GM23338 (cell line): ENCODE data around the gene MEFV.

Source experiments
- CREB1 ChIP-seq: fragments of 250-450 bp; sonication (Bioruptor Pico); IDR thresholded peaks from 2 replicates; pipeline ENCODE4 v1.5.0; 2020; ENCODE audit warnings: low read depth, mild to moderate bottlenecking, moderate library complexity
- EZH2 ChIP-seq: fragments of 200-600 bp; sonication (generic); IDR thresholded peaks from one replicate; pipeline ENCODE4 v1.8.0; 2017; ENCODE audit warnings: antibody characterized with exemption, mild to moderate bottlenecking, low read depth; ENCODE audit not compliant: unreplicated experiment
- EZH2phosphoT487 ChIP-seq: fragments of 200-600 bp; sonication (generic); IDR thresholded peaks from one replicate; pipeline ENCODE4 v1.8.1; 2018; ENCODE audit warnings: antibody characterized with exemption; ENCODE audit not compliant: unreplicated experiment
- POLR2AphosphoS5 ChIP-seq: IDR thresholded peaks from 2 replicates; pipeline ENCODE4 v1.6.1; 2016; ENCODE audit warnings: antibody characterized with exemption, low read depth
- ZNF331 ChIP-seq: fragments of 250-450 bp; sonication (Bioruptor Pico); IDR thresholded peaks from 2 replicates; pipeline ENCODE4 v1.5.0; 2020; ENCODE audit warnings: low read depth, mild to moderate bottlenecking, moderate library complexity
- TF ChIP-seq, protein P1 (sequence below), 2 experiments: fragments of 200-600 bp in 1 of 2; sonication (generic) in 1 of 2; conservative IDR thresholded peaks; 2 replicates each; pipeline versions ENCODE4 v1.5.1 to v1.6.1; 2016 to 2017; ENCODE audit warnings: antibody characterized with exemption in 2 of 2, low read depth in 2 of 2, mild to moderate bottlenecking in 2 of 2, moderate library complexity in 1 of 2
- TF ChIP-seq, protein P2 (sequence below): IDR thresholded peaks from one replicate; pipeline ENCODE4 v1.6.1; 2018; ENCODE audit warnings: antibody characterized with exemption; ENCODE audit not compliant: unreplicated experiment
- TF ChIP-seq, protein P3 (sequence below): fragments of 250-450 bp; sonication (Bioruptor Pico); IDR thresholded peaks from 2 replicates; pipeline ENCODE4 v1.5.0; 2020; ENCODE audit warnings: mild to moderate bottlenecking, moderate library complexity

DNA sequence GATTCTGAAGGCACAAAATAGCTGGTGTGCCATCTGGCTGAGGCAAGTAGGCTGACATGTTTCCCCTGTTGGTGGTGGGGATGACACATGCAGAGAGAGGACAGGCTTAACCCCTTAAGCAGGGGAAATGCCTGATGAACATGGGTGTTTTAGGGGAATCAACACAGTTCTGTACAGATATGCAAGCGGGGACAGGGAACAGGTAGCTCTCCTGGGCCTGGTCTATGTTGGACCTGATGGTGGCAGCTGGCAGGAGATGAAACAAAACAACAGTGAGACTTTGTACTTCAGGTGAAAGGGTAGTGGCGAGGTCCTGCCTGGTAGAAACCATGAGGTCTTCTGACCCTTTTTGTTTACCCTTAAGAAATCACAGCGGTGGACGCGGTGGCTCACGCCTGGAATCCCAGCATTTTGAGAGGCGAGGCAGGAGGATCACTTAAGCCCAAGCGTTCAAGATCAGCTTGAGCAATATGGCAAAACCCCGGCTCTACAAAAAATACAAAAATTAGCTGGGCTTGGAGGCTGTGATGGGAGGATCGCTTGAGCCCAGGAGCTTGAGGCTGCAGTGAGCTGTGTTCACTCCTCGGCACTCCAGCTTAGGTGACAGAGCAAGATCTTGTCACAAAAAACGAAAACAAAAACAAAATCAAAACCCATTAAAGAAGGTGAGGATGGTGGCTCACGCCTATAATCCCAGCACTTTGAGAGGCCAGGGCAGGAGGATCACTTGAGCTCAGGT, 57.9 kb downstream of the MEFV start:
- TF ChIP-seq, protein P1, sequence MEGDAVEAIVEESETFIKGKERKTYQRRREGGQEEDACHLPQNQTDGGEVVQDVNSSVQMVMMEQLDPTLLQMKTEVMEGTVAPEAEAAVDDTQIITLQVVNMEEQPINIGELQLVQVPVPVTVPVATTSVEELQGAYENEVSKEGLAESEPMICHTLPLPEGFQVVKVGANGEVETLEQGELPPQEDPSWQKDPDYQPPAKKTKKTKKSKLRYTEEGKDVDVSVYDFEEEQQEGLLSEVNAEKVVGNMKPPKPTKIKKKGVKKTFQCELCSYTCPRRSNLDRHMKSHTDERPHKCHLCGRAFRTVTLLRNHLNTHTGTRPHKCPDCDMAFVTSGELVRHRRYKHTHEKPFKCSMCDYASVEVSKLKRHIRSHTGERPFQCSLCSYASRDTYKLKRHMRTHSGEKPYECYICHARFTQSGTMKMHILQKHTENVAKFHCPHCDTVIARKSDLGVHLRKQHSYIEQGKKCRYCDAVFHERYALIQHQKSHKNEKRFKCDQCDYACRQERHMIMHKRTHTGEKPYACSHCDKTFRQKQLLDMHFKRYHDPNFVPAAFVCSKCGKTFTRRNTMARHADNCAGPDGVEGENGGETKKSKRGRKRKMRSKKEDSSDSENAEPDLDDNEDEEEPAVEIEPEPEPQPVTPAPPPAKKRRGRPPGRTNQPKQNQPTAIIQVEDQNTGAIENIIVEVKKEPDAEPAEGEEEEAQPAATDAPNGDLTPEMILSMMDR (conservative IDR thresholded peaks at IDR 0.05; ENCODE audit: low read depth in 2 of 2), result no peak
- TF ChIP-seq POLR2AphosphoS5 (no peak), EZH2 (no peak), CREB1 (CRISPR knock-in tag) (no peak), EZH2phosphoT487 (no peak), ZNF331 (CRISPR knock-in tag) (no peak)
- TF ChIP-seq, protein P2, sequence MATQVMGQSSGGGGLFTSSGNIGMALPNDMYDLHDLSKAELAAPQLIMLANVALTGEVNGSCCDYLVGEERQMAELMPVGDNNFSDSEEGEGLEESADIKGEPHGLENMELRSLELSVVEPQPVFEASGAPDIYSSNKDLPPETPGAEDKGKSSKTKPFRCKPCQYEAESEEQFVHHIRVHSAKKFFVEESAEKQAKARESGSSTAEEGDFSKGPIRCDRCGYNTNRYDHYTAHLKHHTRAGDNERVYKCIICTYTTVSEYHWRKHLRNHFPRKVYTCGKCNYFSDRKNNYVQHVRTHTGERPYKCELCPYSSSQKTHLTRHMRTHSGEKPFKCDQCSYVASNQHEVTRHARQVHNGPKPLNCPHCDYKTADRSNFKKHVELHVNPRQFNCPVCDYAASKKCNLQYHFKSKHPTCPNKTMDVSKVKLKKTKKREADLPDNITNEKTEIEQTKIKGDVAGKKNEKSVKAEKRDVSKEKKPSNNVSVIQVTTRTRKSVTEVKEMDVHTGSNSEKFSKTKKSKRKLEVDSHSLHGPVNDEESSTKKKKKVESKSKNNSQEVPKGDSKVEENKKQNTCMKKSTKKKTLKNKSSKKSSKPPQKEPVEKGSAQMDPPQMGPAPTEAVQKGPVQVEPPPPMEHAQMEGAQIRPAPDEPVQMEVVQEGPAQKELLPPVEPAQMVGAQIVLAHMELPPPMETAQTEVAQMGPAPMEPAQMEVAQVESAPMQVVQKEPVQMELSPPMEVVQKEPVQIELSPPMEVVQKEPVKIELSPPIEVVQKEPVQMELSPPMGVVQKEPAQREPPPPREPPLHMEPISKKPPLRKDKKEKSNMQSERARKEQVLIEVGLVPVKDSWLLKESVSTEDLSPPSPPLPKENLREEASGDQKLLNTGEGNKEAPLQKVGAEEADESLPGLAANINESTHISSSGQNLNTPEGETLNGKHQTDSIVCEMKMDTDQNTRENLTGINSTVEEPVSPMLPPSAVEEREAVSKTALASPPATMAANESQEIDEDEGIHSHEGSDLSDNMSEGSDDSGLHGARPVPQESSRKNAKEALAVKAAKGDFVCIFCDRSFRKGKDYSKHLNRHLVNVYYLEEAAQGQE, result no peak
- TF ChIP-seq, protein P3, sequence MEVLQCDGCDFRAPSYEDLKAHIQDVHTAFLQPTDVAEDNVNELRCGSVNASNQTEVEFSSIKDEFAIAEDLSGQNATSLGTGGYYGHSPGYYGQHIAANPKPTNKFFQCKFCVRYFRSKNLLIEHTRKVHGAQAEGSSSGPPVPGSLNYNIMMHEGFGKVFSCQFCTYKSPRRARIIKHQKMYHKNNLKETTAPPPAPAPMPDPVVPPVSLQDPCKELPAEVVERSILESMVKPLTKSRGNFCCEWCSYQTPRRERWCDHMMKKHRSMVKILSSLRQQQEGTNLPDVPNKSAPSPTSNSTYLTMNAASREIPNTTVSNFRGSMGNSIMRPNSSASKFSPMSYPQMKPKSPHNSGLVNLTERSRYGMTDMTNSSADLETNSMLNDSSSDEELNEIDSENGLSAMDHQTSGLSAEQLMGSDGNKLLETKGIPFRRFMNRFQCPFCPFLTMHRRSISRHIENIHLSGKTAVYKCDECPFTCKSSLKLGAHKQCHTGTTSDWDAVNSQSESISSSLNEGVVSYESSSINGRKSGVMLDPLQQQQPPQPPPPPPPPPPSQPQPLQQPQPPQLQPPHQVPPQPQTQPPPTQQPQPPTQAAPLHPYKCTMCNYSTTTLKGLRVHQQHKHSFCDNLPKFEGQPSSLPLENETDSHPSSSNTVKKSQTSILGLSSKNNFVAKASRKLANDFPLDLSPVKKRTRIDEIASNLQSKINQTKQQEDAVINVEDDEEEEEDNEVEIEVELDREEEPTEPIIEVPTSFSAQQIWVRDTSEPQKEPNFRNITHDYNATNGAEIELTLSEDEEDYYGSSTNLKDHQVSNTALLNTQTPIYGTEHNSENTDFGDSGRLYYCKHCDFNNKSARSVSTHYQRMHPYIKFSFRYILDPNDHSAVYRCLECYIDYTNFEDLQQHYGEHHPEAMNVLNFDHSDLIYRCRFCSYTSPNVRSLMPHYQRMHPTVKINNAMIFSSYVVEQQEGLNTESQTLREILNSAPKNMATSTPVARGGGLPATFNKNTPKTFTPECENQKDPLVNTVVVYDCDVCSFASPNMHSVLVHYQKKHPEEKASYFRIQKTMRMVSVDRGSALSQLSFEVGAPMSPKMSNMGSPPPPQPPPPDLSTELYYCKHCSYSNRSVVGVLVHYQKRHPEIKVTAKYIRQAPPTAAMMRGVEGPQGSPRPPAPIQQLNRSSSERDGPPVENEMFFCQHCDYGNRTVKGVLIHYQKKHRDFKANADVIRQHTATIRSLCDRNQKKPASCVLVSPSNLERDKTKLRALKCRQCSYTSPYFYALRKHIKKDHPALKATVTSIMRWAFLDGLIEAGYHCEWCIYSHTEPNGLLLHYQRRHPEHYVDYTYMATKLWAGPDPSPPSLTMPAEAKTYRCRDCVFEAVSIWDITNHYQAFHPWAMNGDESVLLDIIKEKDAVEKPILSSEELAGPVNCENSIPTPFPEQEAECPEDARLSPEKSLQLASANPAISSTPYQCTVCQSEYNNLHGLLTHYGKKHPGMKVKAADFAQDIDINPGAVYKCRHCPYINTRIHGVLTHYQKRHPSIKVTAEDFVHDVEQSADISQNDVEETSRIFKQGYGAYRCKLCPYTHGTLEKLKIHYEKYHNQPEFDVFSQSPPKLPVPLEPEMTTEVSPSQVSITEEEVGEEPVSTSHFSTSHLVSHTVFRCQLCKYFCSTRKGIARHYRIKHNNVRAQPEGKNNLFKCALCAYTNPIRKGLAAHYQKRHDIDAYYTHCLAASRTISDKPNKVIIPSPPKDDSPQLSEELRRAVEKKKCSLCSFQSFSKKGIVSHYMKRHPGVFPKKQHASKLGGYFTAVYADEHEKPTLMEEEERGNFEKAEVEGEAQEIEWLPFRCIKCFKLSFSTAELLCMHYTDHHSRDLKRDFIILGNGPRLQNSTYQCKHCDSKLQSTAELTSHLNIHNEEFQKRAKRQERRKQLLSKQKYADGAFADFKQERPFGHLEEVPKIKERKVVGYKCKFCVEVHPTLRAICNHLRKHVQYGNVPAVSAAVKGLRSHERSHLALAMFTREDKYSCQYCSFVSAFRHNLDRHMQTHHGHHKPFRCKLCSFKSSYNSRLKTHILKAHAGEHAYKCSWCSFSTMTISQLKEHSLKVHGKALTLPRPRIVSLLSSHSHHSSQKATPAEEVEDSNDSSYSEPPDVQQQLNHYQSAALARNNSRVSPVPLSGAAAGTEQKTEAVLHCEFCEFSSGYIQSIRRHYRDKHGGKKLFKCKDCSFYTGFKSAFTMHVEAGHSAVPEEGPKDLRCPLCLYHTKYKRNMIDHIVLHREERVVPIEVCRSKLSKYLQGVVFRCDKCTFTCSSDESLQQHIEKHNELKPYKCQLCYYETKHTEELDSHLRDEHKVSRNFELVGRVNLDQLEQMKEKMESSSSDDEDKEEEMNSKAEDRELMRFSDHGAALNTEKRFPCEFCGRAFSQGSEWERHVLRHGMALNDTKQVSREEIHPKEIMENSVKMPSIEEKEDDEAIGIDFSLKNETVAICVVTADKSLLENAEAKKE (CRISPR knock-in tag), result no peak
